ENCODE results near the gene HLCS.

The HLCS gene

GRCh38 chr21:36889401-36889800 is 77.1 kb downstream of the HLCS start:
- no peaks in the 10 kb centered on the region for H3K4me1 ChIP-seq (ENCODE audit: low read depth, poor library complexity, severe bottlenecking)
- H3K4me3 ChIP-seq (IDR thresholded peaks at IDR 0.05; ENCODE audit: insufficient read depth, low read depth, low read length): no peak overlapping the region
- H4K20me1 ChIP-seq (ENCODE audit: insufficient read depth): no peaks in the 10 kb centered on the region
- H3K9ac ChIP-seq: no peak overlapping the region
- no peaks in the 10 kb centered on the region for H3K79me2 ChIP-seq (ENCODE audit: insufficient read depth, low read depth)
- H2AFZ ChIP-seq (ENCODE audit: low read depth): no peak overlapping the region
- H3K4me2 ChIP-seq: no peak overlapping the region
- no peaks in the 10 kb centered on the region for H3K27me3 ChIP-seq (ENCODE audit: insufficient read depth, low read depth)
- H3K27ac ChIP-seq: no peak overlapping the region
- no peaks in the 10 kb centered on the region for H3K36me3 ChIP-seq (ENCODE audit: insufficient read depth)
- TF ChIP-seq, protein P1, sequence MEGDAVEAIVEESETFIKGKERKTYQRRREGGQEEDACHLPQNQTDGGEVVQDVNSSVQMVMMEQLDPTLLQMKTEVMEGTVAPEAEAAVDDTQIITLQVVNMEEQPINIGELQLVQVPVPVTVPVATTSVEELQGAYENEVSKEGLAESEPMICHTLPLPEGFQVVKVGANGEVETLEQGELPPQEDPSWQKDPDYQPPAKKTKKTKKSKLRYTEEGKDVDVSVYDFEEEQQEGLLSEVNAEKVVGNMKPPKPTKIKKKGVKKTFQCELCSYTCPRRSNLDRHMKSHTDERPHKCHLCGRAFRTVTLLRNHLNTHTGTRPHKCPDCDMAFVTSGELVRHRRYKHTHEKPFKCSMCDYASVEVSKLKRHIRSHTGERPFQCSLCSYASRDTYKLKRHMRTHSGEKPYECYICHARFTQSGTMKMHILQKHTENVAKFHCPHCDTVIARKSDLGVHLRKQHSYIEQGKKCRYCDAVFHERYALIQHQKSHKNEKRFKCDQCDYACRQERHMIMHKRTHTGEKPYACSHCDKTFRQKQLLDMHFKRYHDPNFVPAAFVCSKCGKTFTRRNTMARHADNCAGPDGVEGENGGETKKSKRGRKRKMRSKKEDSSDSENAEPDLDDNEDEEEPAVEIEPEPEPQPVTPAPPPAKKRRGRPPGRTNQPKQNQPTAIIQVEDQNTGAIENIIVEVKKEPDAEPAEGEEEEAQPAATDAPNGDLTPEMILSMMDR (conservative IDR thresholded peaks at IDR 0.05; ENCODE audit: low read depth, low read length): no peak

DNA sequence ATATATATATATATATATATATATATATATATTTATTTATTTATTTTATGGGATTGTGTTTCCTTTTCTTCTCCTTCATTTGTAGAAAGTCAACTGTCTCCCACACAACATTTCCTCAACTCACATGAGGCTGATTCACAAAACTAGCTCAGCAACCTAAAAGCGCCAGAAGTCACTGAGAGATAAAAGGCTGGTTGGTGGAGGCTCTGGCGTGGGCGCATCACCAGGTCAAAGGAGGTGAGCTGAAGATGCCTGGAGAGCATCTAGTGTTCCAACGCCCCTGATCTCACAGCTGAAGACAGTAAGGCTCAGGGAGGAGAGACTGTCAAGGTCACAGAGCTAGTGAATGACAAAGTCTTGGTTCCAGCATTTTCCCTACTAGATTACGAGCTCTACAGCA is 78.0 kb downstream of the HLCS start:
- Histone ChIP-seq H3K9ac (no peak overlapping the region), H4K20me1 (ENCODE audit: insufficient read depth) (no peaks in the 10 kb centered on the region), H2AFZ (ENCODE audit: low read depth) (no peak overlapping the region), H3K27me3 (ENCODE audit: insufficient read depth, low read depth) (no peaks in the 10 kb centered on the region), H3K27ac (no peak overlapping the region), H3K4me1 (ENCODE audit: low read depth, poor library complexity, severe bottlenecking) (no peaks in the 10 kb centered on the region), H3K4me2 (no peak overlapping the region), H3K36me3 (ENCODE audit: insufficient read depth) (no peaks in the 10 kb centered on the region), H3K79me2 (ENCODE audit: insufficient read depth, low read depth) (no peaks in the 10 kb centered on the region), H3K4me3 (IDR thresholded peaks at IDR 0.05; ENCODE audit: insufficient read depth, low read depth, low read length) (no peak overlapping the region)
- TF ChIP-seq, protein P1 (conservative IDR thresholded peaks at IDR 0.05; ENCODE audit: low read depth, low read length): no peak

DNA sequence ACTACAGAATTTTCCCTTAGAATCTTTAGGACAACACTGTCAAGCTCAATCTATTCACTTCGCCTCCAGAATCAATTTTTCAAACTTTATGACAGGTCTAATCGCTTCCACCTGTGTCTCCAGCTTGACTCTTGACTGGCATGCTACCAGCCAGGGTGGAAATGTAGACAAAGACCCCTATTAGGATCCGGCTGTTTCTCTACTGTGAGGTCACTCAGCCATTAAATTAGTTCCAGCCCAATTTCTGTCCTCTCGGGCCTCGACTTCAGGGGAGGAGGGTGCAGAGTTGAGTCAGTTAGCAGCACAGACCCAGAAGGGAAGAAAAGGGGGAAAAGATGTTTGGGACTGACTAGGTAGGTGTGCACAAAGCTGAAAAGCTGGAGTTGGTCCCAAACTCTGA is 78.5 kb downstream of the HLCS start:
- Histone ChIP-seq H3K4me1 (ENCODE audit: low read depth, poor library complexity, severe bottlenecking) (no peaks in the 10 kb centered on the region), H3K4me2 (no peak overlapping the region), H2AFZ (ENCODE audit: low read depth) (no peak overlapping the region), H3K36me3 (ENCODE audit: insufficient read depth) (no peaks in the 10 kb centered on the region), H3K27ac (no peak overlapping the region), H3K27me3 (ENCODE audit: insufficient read depth, low read depth) (no peaks in the 10 kb centered on the region), H4K20me1 (ENCODE audit: insufficient read depth) (no peaks in the 10 kb centered on the region), H3K4me3 (IDR thresholded peaks at IDR 0.05; ENCODE audit: insufficient read depth, low read depth, low read length) (no peak overlapping the region), H3K9ac (no peak overlapping the region), H3K79me2 (ENCODE audit: insufficient read depth, low read depth) (no peaks in the 10 kb centered on the region)
- TF ChIP-seq, protein P1 (conservative IDR thresholded peaks at IDR 0.05; ENCODE audit: low read depth, low read length): no peak

DNA sequence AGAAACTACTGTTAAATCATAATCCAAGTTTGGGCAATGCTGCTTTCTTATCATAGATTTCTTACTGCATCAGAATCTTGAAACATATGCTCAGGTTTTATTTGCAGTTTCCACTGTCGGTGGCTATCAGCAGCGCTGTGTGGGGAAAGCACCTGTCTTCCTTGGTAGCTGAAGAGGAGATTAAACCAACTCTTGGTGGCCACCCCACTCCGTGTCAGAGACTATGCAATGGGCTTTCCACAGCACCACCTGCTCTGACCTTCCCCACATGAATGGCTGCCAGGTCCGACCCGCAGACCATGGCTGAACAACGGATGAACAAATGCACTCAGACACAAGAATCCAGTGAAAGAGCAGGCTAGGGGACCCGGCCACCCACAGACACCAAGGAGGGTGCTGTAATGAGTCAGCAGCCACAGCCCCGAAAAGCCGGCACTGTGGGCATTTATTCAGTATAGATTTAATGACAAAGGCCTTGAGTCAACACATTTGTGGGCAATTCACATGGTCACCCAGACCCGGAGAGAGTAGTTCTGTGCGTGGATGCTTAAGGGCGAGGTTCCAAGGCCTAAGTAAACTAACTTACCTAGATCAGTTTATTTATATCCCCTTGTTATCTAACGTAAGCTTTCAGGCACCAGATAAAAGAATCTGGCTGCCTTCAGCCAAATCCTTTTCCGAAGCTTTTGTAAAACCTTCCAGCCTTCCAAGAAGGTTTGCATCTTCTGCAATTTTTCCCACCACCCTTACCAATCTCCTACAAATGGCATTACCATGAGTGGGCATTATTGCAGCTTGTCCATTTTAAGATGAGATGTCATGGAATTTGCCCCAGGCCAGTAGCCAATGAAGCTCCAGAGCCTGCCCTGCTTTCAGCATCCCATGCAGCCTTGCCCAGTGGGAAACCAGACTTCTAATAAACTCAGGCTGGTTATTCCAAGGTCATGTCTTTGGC is 82.7 kb downstream of the HLCS start:
- no peaks in the 10 kb centered on the region for H3K79me2 ChIP-seq (ENCODE audit: insufficient read depth, low read depth)
- H3K27me3 ChIP-seq (ENCODE audit: insufficient read depth, low read depth): no peaks in the 10 kb centered on the region
- no peak overlapping the region for H3K27ac ChIP-seq
- H4K20me1 ChIP-seq (ENCODE audit: insufficient read depth): no peaks in the 10 kb centered on the region
- H3K9ac ChIP-seq: no peak overlapping the region
- no peaks in the 10 kb centered on the region for H3K4me1 ChIP-seq (ENCODE audit: low read depth, poor library complexity, severe bottlenecking)
- no peak overlapping the region for H2AFZ ChIP-seq (ENCODE audit: low read depth)
- no peaks in the 10 kb centered on the region for H3K36me3 ChIP-seq (ENCODE audit: insufficient read depth)
- H3K4me3 ChIP-seq (IDR thresholded peaks at IDR 0.05; ENCODE audit: insufficient read depth, low read depth, low read length): no peak overlapping the region
- TF ChIP-seq, protein P1 (conservative IDR thresholded peaks at IDR 0.05; ENCODE audit: low read depth, low read length): no peak
- H3K4me2 ChIP-seq: no peak overlapping the region
